B cell (primary cell): Measurements from ENCODE around the gene CAMTA1. TPM values are rescaled to one million over a fixed set of nuclear protein-coding genes. Genes with fewer than 3 reads are reported as not detected.

Source experiments
- ATAC-seq: fragments of 200-7000 bp; cut with Tn5 transposase; one replicate; pipeline ENCODE4 v1.10.0; 2021; ENCODE audit warnings: low read depth, mild to moderate bottlenecking, moderate number of reproducible peaks, moderate library complexity
- CTCF ChIA-PET: fragments of 350-600 bp; sonication (Branson Sonifier 250); formaldehyde crosslinking; loops from one replicate; lab custom pipeline; 2021; ENCODE audit warnings: antibody characterized with exemption, inconsistent platforms; lab: Charles Lee
- POLR2A ChIA-PET: fragments of 350-600 bp; sonication (Branson Sonifier 250); formaldehyde crosslinking; loops from one replicate; lab custom pipeline; 2021; ENCODE audit warnings: antibody characterized with exemption; lab: Charles Lee
- DNase-seq: peaks from one replicate; pipeline ENCODE4 v3.0.0; 2013
- H2AFZ ChIP-seq: 2 replicates; pipeline ENCODE4 v1.6.1; 2012; ENCODE audit warnings: mild to moderate bottlenecking, low read depth, low read length; ENCODE audit not compliant: insufficient read depth, poor library complexity, severe bottlenecking
- H3K27ac ChIP-seq, 2 donors: 1 replicate in 1 of 2; 2 replicates in 1 of 2; pipeline ENCODE4 v1.5.1; 2012 to 2013; ENCODE audit warnings: low read length in 2 of 2, mild to moderate bottlenecking in 2 of 2, moderate library complexity in 1 of 2
- H3K27me3 ChIP-seq, 4 experiments: fragments of 200-600 bp in 1 of 4; sonication (generic) in 1 of 4; replicated peaks in 1 of 4; 1 replicate in 2 of 4; 2 replicates in 2 of 4; pipeline versions ENCODE4 v1.6.1 to v1.7.0; 2013 to 2016; ENCODE audit warnings: low read length in 3 of 4, mild to moderate bottlenecking in 2 of 4, mixed read lengths in 1 of 4, moderate library complexity in 1 of 4; ENCODE audit not compliant: insufficient read depth in 4 of 4, control insufficient read depth in 3 of 4; ENCODE audit errors: control extremely low read depth in 1 of 4
- H3K36me3 ChIP-seq, 2 experiments: replicated peaks in 1 of 2; 1 replicate in 1 of 2; 2 replicates in 1 of 2; pipeline versions ENCODE4 v1.6.1 to v1.7.1; 2013; ENCODE audit warnings: low read length in 1 of 2; ENCODE audit not compliant: insufficient read depth in 2 of 2, control insufficient read depth in 1 of 2; ENCODE audit errors: control extremely low read depth in 1 of 2, extremely low read depth in 1 of 2
- H3K4me1 ChIP-seq, 2 donors: fragments of 200-600 bp in 1 of 2; sonication (generic) in 1 of 2; 1 replicate in 1 of 2; 2 replicates in 1 of 2; pipeline versions ENCODE4 v1.5.1 to v1.6.1; 2013 to 2017; ENCODE audit warnings: low read length in 2 of 2; ENCODE audit not compliant: control insufficient read depth in 2 of 2, insufficient read depth in 2 of 2
- H3K4me2 ChIP-seq: replicated peaks from 2 replicates; pipeline ENCODE3; 2012; ENCODE audit warnings: mild to moderate bottlenecking, low read depth, low read length; ENCODE audit not compliant: poor library complexity, severe bottlenecking
- H3K4me3 ChIP-seq, 5 experiments: fragments of 200-600 bp in 1 of 5; sonication (generic) in 1 of 5; 1 replicate in 3 of 5; 2 replicates in 2 of 5; pipeline versions ENCODE4 v1.5.1 to v1.7.0; 2011 to 2016; ENCODE audit warnings: low read length in 4 of 5, mild to moderate bottlenecking in 4 of 5, low read depth in 2 of 5, control low read depth in 1 of 5, moderate library complexity in 1 of 5; ENCODE audit not compliant: insufficient read depth in 1 of 5; ENCODE audit errors: control extremely low read depth in 1 of 5, extremely low read depth in 1 of 5
- H3K79me2 ChIP-seq: fragments of 200-600 bp; sonication (generic); one replicate; pipeline ENCODE4 v1.6.0; 2016; ENCODE audit warnings: low read length; ENCODE audit not compliant: control insufficient read depth, insufficient read depth
- H3K9ac ChIP-seq: fragments of 200-600 bp; sonication (generic); 2 replicates; pipeline ENCODE4 v1.6.1; 2017; ENCODE audit warnings: mild to moderate bottlenecking, low read length, moderate library complexity
- H3K9me3 ChIP-seq, 3 donors: one replicate each; pipeline versions ENCODE4 v1.6.1 to v1.7.1; 2013; ENCODE audit warnings: low read length in 2 of 3; ENCODE audit not compliant: control insufficient read depth in 2 of 3, insufficient read depth in 1 of 3; ENCODE audit errors: control extremely low read depth in 1 of 3
- H4K20me1 ChIP-seq: 2 replicates; pipeline ENCODE4 v1.6.0; 2012; ENCODE audit warnings: mild to moderate bottlenecking, low read length; ENCODE audit not compliant: insufficient read depth, control insufficient read depth, poor library complexity, severe bottlenecking
- H3K27ac Mint-ChIP-seq: one replicate; pipeline ENCODE4 v1.8.0; 2021; ENCODE audit warnings: mixed read lengths
- H3K27me3 Mint-ChIP-seq: one replicate; pipeline ENCODE4 v1.8.0; 2021; ENCODE audit warnings: mixed read lengths
- H3K4me1 Mint-ChIP-seq: one replicate; pipeline ENCODE4 v1.8.0; 2021; ENCODE audit warnings: mixed read lengths
- H3K4me3 Mint-ChIP-seq: one replicate; pipeline ENCODE4 v1.8.0; 2021; ENCODE audit warnings: mixed read lengths
- H3K9me3 Mint-ChIP-seq: one replicate; pipeline ENCODE4 v1.8.0; 2022; ENCODE audit warnings: mixed read lengths; ENCODE audit not compliant: insufficient read depth
- EZH2 ChIP-seq: IDR thresholded peaks from 2 replicates; pipeline ENCODE4 v1.6.1; 2012; ENCODE audit warnings: borderline replicate concordance, low read depth, mild to moderate bottlenecking, moderate library complexity, low read length; ENCODE audit not compliant: insufficient read depth, poor library complexity, severe bottlenecking
- WGBS: methylation state at CpG from one replicate; pipeline ENCODE4 v1.1.5; 2013; ENCODE audit warnings: missing lambda C conversion rate; ENCODE audit not compliant: insufficient coverage; 5-methylcytosine and 5-hydroxymethylcytosine counted together
- intact Hi-C: fragments of 100-400 bp; cut with micrococcal nuclease; formaldehyde crosslinking; loops from one replicate; pipeline ENCODE4 v1.10.0; 2022
- polyA plus RNA-seq: library from polyadenylated mRNA; depleted of rRNA; stranded (reverse); fragments of >200 nt; gene quantifications from 2 replicates; pipeline ENCODE4 v1.2.3, GENCODE V29; 2012
- total RNA-seq, 2 donors: library from RNA; stranded (reverse); fragments of 120-200 nt in 1 of 2; gene quantifications; 1 replicate in 1 of 2; 2 replicates in 1 of 2; pipeline versions ENCODE4 v1.2.3 to v1.2.4, GENCODE V29; 2013 to 2022
- TF ChIP-seq, protein P1 (sequence below): fragments of 200-600 bp; IDR thresholded peaks from one replicate; pipeline ENCODE4 v1.8.0; 2022; ENCODE audit warnings: antibody characterized with exemption, mild to moderate bottlenecking

CAMTA1 gene
- total and polyA plus RNA-seq, 2 donors (not counting 1 experiment from before 2014, with no cell fraction given) = 42.2 to 45.7 TPM

GRCh38 chr1:7302126-7302525 lies 516.9 kb downstream of the CAMTA1 start:
- H3K4me3 Mint-ChIP-seq = no peak overlapping the region

DNA sequence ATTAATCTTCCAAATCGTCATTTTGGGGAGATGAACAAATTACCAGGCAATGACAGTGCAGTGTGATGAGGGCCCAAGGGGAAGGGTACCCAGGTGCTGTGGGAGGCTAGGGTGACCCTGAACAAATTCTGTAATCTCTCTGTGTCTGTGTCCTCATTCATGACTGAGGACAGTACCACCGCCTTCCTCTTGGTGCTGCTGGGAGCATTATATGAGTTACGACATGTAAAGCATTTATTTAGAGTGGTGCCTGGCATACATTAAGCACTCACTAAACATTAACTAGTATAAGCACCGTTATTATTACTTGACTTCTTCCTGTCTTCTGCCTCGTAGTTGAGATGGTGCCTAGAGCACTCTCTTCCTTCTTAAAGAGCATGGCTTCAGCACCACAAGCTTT lies 517.6 kb downstream of the CAMTA1 start:
- H3K36me3 ChIP-seq = no peaks in the 10 kb centered on the region
- H3K79me2 ChIP-seq = no peaks in the 10 kb centered on the region
- intact Hi-C loops = no loop called here
- no peak for DNase-seq
- no peaks in the 10 kb centered on the region for H3K27me3 ChIP-seq
- no peak overlapping the region for H3K4me3 Mint-ChIP-seq
- no peaks in the 10 kb centered on the region for H3K9me3 Mint-ChIP-seq
- ATAC-seq = no peak
- H3K27ac Mint-ChIP-seq = no peak overlapping the region
- TF ChIP-seq, protein P1, sequence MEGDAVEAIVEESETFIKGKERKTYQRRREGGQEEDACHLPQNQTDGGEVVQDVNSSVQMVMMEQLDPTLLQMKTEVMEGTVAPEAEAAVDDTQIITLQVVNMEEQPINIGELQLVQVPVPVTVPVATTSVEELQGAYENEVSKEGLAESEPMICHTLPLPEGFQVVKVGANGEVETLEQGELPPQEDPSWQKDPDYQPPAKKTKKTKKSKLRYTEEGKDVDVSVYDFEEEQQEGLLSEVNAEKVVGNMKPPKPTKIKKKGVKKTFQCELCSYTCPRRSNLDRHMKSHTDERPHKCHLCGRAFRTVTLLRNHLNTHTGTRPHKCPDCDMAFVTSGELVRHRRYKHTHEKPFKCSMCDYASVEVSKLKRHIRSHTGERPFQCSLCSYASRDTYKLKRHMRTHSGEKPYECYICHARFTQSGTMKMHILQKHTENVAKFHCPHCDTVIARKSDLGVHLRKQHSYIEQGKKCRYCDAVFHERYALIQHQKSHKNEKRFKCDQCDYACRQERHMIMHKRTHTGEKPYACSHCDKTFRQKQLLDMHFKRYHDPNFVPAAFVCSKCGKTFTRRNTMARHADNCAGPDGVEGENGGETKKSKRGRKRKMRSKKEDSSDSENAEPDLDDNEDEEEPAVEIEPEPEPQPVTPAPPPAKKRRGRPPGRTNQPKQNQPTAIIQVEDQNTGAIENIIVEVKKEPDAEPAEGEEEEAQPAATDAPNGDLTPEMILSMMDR = no peak
- no peak for TF ChIP-seq EZH2
- WGBS = 100% methylated on average over 2 of the region's 5 CpGs
- ChIA-PET POLR2A (no interaction called here), CTCF (no interaction called here)
- H3K4me1 Mint-ChIP-seq = no peaks in the 10 kb centered on the region
- peaks cover 0 to 1% (median 0%) of the 10 kb centered on the region in 3 donors for H3K9me3 ChIP-seq
- H3K4me1 ChIP-seq = no peaks in the 10 kb centered on the region
- no peaks in the 10 kb centered on the region for H4K20me1 ChIP-seq
- H3K9ac ChIP-seq = no peak overlapping the region
- H3K4me3 ChIP-seq = no peak overlapping the region
- no peak overlapping the region for H3K27ac ChIP-seq
- H2AFZ ChIP-seq = no peak overlapping the region
- peaks cover 23% of the 10 kb centered on the region for H3K27me3 Mint-ChIP-seq
- H3K4me2 ChIP-seq = no peak overlapping the region

More at GRCh38 chr1:7302126-7302525, 516.9 kb downstream of the CAMTA1 start:
- ATAC-seq (no peak), DNase-seq (no peak)
- H3K4me1 ChIP-seq = no peaks in the 10 kb centered on the region
- intact Hi-C loops = no loop called here
- WGBS = 83% methylated on average over 3 of the region's 6 CpGs
- H3K4me2 ChIP-seq = no peak overlapping the region
- Mint-ChIP-seq H3K4me1 (no peaks in the 10 kb centered on the region), H3K27ac (no peak overlapping the region), H3K27me3 (peaks cover 27% of the 10 kb centered on the region), H3K9me3 (no peaks in the 10 kb centered on the region)
- H3K27me3 ChIP-seq = no peaks in the 10 kb centered on the region
- no peak overlapping the region for H2AFZ ChIP-seq
- H3K9ac ChIP-seq = no peak overlapping the region
- no peak for TF ChIP-seq EZH2
- H3K36me3 ChIP-seq = no peaks in the 10 kb centered on the region
- no peaks in the 10 kb centered on the region for H3K79me2 ChIP-seq
- H3K27ac ChIP-seq = no peak overlapping the region
- no peak overlapping the region for H3K4me3 ChIP-seq
- ChIA-PET CTCF (no interaction called here), POLR2A (no interaction called here)
- H4K20me1 ChIP-seq = no peaks in the 10 kb centered on the region
- H3K9me3 ChIP-seq = peaks cover 0 to 1% (median 0%) of the 10 kb centered on the region in 3 donors
